GM19099 (cell line): ENCODE results near the gene ZSWIM6.

Experiments used
- POLR2A ChIP-seq: IDR thresholded peaks from 3 replicates; pipeline ENCODE4 v1.6.1; 2011; ENCODE audit warnings: low read depth; ENCODE audit not compliant: insufficient read length; ENCODE audit errors: extremely low read depth

Gene ZSWIM6

GRCh38 chr5:61569353-61569752 is 237.3 kb downstream of the ZSWIM6 start:
- no peak for TF ChIP-seq POLR2A

- TF ChIP-seq POLR2A, result no peak
Observed at GRCh38 chr5:61570767-61571166, 238.7 kb downstream of the ZSWIM6 start.

GRCh38 chr5:61572959-61573358 is 240.9 kb downstream of the ZSWIM6 start:
- no peak for TF ChIP-seq POLR2A

GRCh38 chr5:61575103-61575502 is 243.0 kb downstream of the ZSWIM6 start:
- no peak for TF ChIP-seq POLR2A

GRCh38 chr5:61575581-61575980 is 243.5 kb downstream of the ZSWIM6 start:
- TF ChIP-seq POLR2A, result no peak

- TF ChIP-seq POLR2A, result no peak
Observed at GRCh38 chr5:61576556-61576955, 244.5 kb downstream of the ZSWIM6 start.

GRCh38 chr5:61578858-61579503 is 246.9 kb downstream of the ZSWIM6 start:
- no peak for TF ChIP-seq POLR2A

- no peak for TF ChIP-seq POLR2A
Observed at GRCh38 chr5:61582205-61582820, 250.3 kb downstream of the ZSWIM6 start.

GRCh38 chr5:61582887-61583286 is 250.8 kb downstream of the ZSWIM6 start:
- no peak for TF ChIP-seq POLR2A

- TF ChIP-seq POLR2A, result no peak
Observed at GRCh38 chr5:61586096-61587084, 254.3 kb downstream of the ZSWIM6 start.

GRCh38 chr5:61587125-61587524 is 255.1 kb downstream of the ZSWIM6 start:
- TF ChIP-seq POLR2A, result no peak

- TF ChIP-seq POLR2A, result no peak
Observed at GRCh38 chr5:61588216-61588615, 256.2 kb downstream of the ZSWIM6 start.

GRCh38 chr5:61589946-61590345 is 257.9 kb downstream of the ZSWIM6 start:
- TF ChIP-seq POLR2A, result no peak

- no peak for TF ChIP-seq POLR2A
Observed at GRCh38 chr5:61590473-61590872, 258.4 kb downstream of the ZSWIM6 start.

GRCh38 chr5:61591859-61592258 is 259.8 kb downstream of the ZSWIM6 start:
- TF ChIP-seq POLR2A, result no peak

- TF ChIP-seq POLR2A, result no peak
Observed at GRCh38 chr5:61595426-61595825, 263.4 kb downstream of the ZSWIM6 start.
